NCI-H2227 (cell line): Measurements from ENCODE around the gene SERPINC1.
"Not testable (repeated sequence)": the region's sequence is repeated elsewhere in the genome, so short reads cannot be mapped to it uniquely, and the experiment has no call there.

Experiments
- DNase-seq: peaks from one replicate; lab custom pipeline; 2025; ENCODE audit not compliant: unreplicated experiment; lab: John Stamatoyannopoulos, UW

Gene SERPINC1

GRCh38 chr1:173863224-173864161 is 53.6 kb downstream of the SERPINC1 start:
- no peak for DNase-seq

- DNase-seq, result no peak
These were observed 54.3 kb downstream of the SERPINC1 start for GRCh38 chr1:173862769-173863223.

- DNase-seq, result not testable (repeated sequence)
These were observed 54.9 kb downstream of the SERPINC1 start for GRCh38 chr1:173862146-173862768.

- no peak for DNase-seq
These were observed 55.4 kb downstream of the SERPINC1 start for GRCh38 chr1:173861731-173862145.

GRCh38 chr1:173860065-173860464 is 57.1 kb downstream of the SERPINC1 start:
- DNase-seq, result no peak

- DNase-seq, result not testable (repeated sequence)
These were observed 57.6 kb downstream of the SERPINC1 start for GRCh38 chr1:173859547-173859946.

DNA sequence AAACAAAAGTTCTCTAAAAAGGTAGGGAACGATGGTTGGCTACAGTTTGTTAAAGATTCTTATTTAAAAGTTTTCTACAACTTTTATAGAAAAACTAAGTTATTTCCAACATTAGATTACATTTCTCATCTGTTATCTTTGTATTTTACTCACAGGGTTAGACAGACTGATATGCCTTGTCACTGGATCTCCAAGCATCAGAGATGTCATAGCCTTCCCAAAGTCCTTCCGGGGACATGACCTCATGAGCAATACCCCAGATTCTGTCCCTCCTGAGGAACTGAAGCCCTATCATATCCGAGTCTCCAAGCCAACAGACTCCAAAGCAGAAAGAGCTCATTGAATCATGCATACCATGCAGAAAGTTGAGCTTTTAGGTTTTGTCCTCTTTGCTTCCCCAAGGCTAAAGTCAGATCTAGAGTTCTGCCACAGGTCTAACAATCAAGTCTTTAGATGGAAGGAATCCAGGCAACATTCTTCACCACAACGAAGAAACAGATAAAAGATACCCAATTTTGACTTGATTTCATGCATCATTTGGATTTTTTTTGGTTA is 59.7 kb downstream of the SERPINC1 start:
- no peak for DNase-seq

- DNase-seq, result no peak
These were observed 60.2 kb downstream of the SERPINC1 start for GRCh38 chr1:173856903-173857302.

GRCh38 chr1:173856014-173856413 is 61.1 kb downstream of the SERPINC1 start:
- no peak for DNase-seq
